Measurements from ENCODE around the gene ALDH18A1. TPM values are rescaled to one million over a fixed set of nuclear protein-coding genes. Genes with fewer than 3 reads are reported as not detected.
"Not testable (repeated sequence)": the region's sequence is repeated elsewhere in the genome, so short reads cannot be mapped to it uniquely, and the experiment has no call there.

ALDH18A1 gene
- 10 to 100 TPM; 87.0 to 91.1 TPM for total RNA-seq

DNA sequence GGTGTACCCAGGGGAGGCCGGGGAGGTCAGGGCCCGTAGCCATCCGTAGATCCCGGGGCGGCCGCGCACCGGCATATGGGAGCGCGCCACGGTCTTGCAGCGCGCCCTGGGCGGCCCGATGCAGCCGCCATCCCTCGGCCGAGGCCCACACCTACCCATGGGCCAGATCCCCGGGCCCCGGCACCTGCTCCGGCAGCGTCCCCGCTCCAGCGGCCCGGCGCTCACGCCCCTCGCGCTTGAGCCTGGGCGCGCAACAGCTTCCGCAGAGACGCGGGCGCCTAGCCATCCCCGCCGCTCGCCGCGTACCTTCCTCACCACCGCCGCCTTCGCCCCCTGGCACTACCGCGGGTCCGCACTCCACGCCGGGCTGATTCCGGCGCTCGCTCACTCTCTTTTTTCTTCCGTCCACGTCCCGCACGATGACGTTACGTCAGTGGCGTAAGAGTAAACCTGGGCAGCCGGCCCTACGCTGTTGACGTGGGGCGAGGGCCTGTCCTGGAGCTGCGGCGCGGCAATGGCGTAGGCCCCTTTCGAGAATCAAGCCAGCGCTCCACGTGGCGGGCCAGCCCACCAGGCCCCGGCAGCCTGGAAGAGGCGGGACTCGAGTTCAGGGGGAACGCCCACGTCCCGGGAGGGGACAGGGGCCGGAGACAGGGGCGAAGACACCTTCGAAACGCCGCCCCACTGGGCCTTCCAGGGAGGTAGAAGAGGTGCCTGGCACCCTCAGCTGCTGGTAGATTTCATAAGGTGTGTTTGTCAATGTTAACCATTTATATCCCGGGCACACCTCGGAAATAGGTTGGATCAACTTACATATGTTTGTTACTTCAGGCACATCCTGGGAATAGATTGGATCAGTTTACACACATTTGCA, at the start of gene ALDH18A1:
Gene ALDH18A1 (minus strand): TSS at position 421 of the 874 bp plus-strand sequence. CDS start 3,334 bp downstream, outside the sequence.
- Mint-ChIP-seq H3K9me3 (peaks cover 3% of the 10 kb centered on the region), H3K4me3 (peak within 1 kb of the TSS; percentile 99), H3K4me1 (ENCODE audit: low read depth in 2 of 2) (peaks cover 13 to 19% of the 10 kb centered on the region in 2 donors), H3K36me3 (peaks cover 22% of the 10 kb centered on the region), H3K27me3 (no peaks in the 10 kb centered on the region), H3K27ac (peak within 1 kb of the TSS; percentile 87 to 96)
- peak; percentile 96 to 97 for ATAC-seq
- peak; percentile 93 for DNase-seq (ENCODE audit: low spot score)

DNA sequence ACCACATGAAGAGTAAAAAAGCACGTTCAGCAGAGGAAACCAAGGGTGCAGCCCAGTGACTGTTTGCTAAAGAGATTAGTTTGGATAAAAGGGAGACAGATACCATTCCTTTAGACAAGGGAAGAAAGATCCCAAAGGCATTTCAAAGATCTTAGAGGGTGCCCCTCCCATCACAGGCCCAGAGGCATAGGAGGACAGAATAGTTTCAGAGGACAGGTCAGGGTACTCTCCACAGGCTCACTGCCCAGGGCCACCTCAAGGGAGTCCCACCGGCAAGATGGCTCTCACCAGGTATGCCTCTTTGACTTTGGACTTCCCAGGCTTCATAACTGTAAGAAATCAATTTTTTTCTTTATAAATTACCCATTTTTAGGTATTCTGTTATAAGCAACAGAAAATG, 41.9 kb upstream of the ALDH18A1 start:
- Mint-ChIP-seq H3K4me1 (ENCODE audit: low read depth in 2 of 2) (peaks cover 6 to 7% of the 10 kb centered on the region in 2 donors), H3K4me3 (no peak overlapping the region), H3K9me3 (no peaks in the 10 kb centered on the region), H3K36me3 (peaks cover 9% of the 10 kb centered on the region), H3K27ac (no peak overlapping the region), H3K27me3 (peaks cover 0 to 27% of the 10 kb centered on the region in 2 donors)
- ATAC-seq (no peak), DNase-seq (ENCODE audit: low spot score) (no peak)

DNA sequence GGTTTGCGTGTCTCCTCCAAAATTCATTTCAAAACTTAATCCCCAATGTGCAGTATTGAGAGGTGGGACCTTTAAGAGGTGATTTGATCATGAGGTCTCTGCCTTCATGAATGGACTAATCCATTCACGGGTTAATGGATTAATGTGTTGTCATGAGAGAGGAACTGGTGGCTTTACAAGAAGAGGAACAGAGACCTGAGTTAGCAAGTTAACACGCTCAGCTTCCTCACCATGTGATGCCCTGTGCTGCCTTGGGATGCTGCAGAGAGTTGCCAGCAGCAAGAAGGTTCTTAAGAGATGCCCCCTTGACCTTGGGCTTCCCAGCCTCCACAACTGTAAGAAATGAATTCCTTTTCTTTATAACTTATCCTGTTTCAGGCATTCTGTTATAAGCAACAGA, 40.9 kb upstream of the ALDH18A1 start:
- Mint-ChIP-seq H3K4me1 (ENCODE audit: low read depth in 2 of 2) (peaks cover 14 to 15% of the 10 kb centered on the region in 2 donors), H3K27me3 (peaks cover 0 to 27% of the 10 kb centered on the region in 2 donors), H3K9me3 (no peaks in the 10 kb centered on the region), H3K36me3 (peaks cover 16% of the 10 kb centered on the region), H3K27ac (no peak overlapping the region), H3K4me3 (no peak overlapping the region)
- no peak for ATAC-seq
- no peak for DNase-seq (ENCODE audit: low spot score)

DNA sequence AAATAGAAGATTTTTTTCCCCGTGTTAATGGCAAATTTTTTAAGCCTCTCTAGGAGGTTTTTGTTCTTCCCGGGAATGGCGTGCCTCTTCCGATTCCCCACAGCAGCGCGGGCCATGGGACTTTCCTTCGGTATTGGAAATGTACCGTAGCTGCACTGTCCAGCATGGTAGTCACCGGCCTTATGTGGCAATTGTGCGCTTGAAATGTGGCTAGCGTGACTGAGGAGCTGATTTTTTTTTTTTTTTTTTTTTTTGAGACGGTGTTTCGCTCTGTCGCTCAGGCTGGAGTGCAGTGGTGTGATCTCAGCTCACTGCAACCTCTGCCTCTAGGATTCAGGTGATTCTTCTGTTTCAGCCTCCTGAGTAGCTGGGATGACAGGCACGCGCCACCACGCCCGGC, 38.2 kb upstream of the ALDH18A1 start:
- Mint-ChIP-seq H3K4me3 (peak overlapping the region; percentile 95), H3K9me3 (no peaks in the 10 kb centered on the region), H3K27ac (peak overlapping the region; percentile 86 to 92), H3K27me3 (peaks cover 0 to 19% of the 10 kb centered on the region in 2 donors), H3K4me1 (ENCODE audit: low read depth in 2 of 2) (peaks cover 33 to 35% of the 10 kb centered on the region in 2 donors), H3K36me3 (peaks cover 27% of the 10 kb centered on the region)
- DNase-seq (ENCODE audit: low spot score) (no peak), ATAC-seq (no peak)

DNA sequence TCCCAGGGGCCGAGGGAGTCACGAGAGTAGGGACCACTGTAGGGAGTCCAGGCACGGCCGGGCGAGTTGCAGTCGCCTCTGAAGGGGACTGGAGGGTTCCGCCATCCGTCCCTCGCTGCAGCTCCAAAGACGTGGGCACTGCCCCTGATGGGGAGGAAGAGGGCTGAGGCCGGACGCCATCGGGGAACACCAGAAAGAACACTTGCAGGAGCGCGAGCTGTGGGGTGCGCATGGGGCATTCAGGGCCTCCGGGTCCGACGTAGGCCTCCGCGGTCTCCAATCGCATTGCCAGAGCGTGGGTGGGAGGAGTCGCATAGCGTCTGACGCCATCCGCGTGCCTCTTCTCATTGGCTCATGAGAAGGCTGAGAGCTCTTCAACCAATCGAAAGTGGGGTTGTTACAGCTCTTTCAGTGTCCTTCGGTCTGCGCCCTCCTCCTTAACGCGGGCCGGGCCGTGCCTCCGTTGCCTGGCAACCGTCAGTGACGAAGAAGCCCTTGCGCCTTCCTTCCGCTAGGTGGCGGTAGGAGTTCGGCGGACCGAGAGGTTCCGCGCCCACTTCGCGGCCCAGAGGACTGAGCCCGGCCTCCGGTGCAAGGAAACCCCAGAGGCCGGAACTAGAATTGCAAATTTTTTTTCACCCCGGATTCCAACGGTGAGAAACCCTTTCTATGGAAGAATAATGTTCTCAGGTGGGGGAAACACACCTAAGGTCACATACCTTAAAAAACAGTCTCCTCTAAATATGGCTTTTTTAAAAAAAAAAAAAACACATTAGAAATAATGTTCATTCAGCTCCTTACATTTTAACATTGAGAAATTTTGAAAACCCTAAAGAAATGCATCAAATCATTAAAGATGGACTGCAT, 37.4 kb upstream of the ALDH18A1 start, which contains the start of gene TCTN3:
Gene TCTN3 (minus strand): TSS at position 260 of the 867 bp plus-strand sequence. CDS start 28 bp downstream, at position 232.
- Mint-ChIP-seq H3K9me3 (no peaks in the 10 kb centered on the region), H3K27me3 (peaks cover 0 to 11% of the 10 kb centered on the region in 2 donors), H3K4me3 (peak within 1 kb of the TSS; percentile 95), H3K4me1 (ENCODE audit: low read depth in 2 of 2) (peaks cover 35 to 37% of the 10 kb centered on the region in 2 donors), H3K27ac (peak within 1 kb of the TSS; percentile 86 to 92), H3K36me3 (peaks cover 27% of the 10 kb centered on the region)
- DNase-seq (ENCODE audit: low spot score), result peak; percentile 98
- ATAC-seq, result peak; percentile 99 to 100

DNA sequence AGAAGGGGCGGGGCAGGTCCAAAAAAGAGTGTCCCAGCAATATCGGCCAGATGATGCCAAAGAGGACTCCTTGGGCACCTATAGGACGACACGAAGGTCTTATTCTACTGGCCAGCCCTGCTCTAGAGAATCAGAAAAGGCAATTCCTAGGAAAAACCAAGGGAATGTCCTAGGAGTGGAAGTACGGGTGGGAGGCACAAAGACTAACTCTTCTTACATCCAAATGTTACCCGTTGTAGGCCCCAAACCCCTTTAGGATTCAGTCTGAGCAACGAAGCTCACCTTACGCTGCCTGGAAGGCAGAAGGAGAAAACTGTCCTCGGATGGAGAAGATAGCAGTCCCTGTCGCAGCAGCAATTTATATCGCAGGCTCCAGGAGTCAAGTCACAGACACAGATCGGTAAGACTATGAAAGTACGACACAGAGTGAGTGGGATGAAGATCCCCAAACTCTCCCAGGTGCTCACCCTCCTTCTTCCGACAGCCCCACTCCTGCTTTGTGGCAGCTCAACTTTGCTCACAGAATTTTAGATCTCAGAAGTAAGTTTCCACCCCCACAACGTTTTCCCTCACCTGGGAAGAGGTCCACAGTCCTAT, 36.7 kb upstream of the ALDH18A1 start:
- Mint-ChIP-seq H3K36me3 (peaks cover 32% of the 10 kb centered on the region), H3K27me3 (peaks cover 0 to 8% of the 10 kb centered on the region in 2 donors), H3K4me3 (peak overlapping the region; percentile 95), H3K27ac (peak overlapping the region; percentile 86 to 92), H3K9me3 (no peaks in the 10 kb centered on the region), H3K4me1 (ENCODE audit: low read depth in 2 of 2) (peaks cover 39 to 40% of the 10 kb centered on the region in 2 donors)
- no peak for DNase-seq (ENCODE audit: low spot score)
- ATAC-seq, result no peak

DNA sequence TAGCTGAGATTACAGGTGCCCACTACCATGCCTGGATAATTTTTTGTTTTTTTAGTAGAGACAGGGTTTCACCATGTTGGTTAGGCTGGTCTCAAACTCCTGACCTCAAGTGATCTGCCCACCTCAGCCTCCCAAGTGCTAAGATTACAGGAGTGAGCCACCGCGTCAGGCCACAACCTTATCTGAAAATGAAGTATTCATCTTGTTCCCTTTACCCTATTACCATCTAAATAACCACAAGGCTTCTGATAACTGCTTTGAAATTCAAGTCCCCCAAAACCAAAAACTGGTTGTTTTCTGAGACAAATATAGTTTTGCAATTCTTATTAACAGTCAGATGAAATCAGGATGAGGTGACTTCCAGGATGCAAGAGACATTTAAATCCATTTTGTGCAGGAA, 34.8 kb upstream of the ALDH18A1 start:
- Mint-ChIP-seq H3K4me3 (peak overlapping the region; percentile 95), H3K27me3 (no peaks in the 10 kb centered on the region), H3K27ac (peak overlapping the region; percentile 86 to 92), H3K4me1 (ENCODE audit: low read depth in 2 of 2) (peaks cover 39 to 40% of the 10 kb centered on the region in 2 donors), H3K9me3 (no peaks in the 10 kb centered on the region), H3K36me3 (peaks cover 32% of the 10 kb centered on the region)
- ATAC-seq (no peak), DNase-seq (ENCODE audit: low spot score) (no peak)

DNA sequence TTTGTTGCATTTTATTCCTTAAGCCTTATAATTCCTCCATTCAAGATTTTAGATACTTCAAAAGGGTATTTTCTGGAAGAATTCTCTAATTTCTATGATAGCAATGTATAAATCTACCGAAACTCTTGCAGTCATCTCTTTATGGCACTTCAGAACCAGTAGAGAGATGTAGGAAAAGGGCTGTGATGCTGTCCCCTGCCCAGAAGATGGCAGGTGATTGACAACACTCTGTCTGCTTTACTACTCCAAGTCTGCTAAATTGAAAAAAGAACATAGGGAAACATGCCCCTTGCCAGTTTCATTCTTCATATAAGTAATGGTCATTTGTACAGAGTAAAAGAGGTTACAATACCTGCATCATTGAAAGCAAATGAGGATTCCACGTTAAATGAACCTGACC, 32.1 kb upstream of the ALDH18A1 start:
- no peak overlapping the region for H3K4me3 Mint-ChIP-seq
- no peaks in the 10 kb centered on the region for H3K27me3 Mint-ChIP-seq
- no peak overlapping the region for H3K27ac Mint-ChIP-seq
- DNase-seq (ENCODE audit: low spot score), result no peak
- peaks cover 47% of the 10 kb centered on the region for H3K36me3 Mint-ChIP-seq
- no peaks in the 10 kb centered on the region for H3K9me3 Mint-ChIP-seq
- ATAC-seq, result no peak
- peaks cover 33 to 34% of the 10 kb centered on the region in 2 donors for H3K4me1 Mint-ChIP-seq (ENCODE audit: low read depth in 2 of 2)

DNA sequence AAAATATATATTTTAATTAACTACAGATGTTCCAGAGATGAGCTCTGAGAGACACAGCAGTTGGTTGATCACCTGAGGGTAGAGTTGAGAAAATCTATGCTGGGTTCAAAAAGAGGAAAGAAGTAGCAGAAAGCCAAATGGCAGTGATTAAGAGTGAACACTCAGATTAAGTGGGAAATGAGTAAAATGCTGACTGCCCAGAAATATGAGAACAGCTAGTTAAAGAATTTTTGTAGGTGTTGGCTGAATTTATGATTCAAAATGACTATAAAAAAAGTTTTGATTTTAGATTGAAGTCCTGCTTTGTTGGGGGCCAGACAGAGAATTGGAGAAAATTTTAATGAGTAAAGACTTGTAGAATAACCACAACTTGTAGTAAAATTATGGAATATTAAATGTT, 27.5 kb upstream of the ALDH18A1 start:
- no peaks in the 10 kb centered on the region for H3K9me3 Mint-ChIP-seq
- no peak overlapping the region for H3K4me3 Mint-ChIP-seq
- H3K4me1 Mint-ChIP-seq (ENCODE audit: low read depth in 2 of 2), result peaks cover 4 to 5% of the 10 kb centered on the region in 2 donors
- no peaks in the 10 kb centered on the region for H3K27me3 Mint-ChIP-seq
- DNase-seq (ENCODE audit: low spot score), result no peak
- H3K36me3 Mint-ChIP-seq, result peaks cover 45% of the 10 kb centered on the region
- ATAC-seq, result no peak
- H3K27ac Mint-ChIP-seq, result no peak overlapping the region

DNA sequence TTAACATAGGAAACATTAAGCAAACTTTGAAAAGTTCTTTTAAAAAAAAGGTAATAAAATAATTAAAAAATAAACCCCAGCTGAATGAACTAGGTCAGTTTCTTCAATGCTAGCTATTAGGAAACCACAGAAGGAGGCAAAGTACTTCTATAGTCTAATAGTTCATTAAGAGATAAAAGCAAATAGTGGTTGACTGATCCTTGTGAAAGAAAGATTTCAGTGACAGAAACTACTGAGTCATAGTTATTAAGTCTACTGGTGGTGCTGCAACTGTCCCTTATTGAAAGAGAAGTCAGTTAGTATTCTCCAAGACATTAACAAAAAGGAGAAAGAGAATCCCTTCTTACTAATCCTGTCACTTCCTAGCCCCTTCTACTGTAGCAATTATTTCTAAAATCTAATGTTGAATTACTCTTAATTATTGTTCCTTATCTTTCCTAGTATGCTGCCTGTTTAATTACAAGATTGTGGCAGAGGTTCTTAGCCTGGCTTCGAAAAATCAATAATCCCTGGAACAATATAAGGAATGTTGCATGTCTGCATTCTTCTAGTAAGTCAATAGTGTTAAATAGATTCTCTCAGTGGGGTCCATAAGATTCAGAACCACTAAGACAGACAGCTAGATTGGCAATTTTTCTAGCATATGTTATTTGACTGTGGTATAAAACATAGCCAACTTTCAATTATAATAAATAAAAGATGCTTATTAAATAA, 19.0 kb upstream of the ALDH18A1 start:
- Mint-ChIP-seq H3K27ac (no peak overlapping the region), H3K36me3 (peaks cover 7% of the 10 kb centered on the region), H3K27me3 (no peaks in the 10 kb centered on the region), H3K4me3 (no peak overlapping the region), H3K4me1 (ENCODE audit: low read depth in 2 of 2) (no peaks in the 10 kb centered on the region), H3K9me3 (no peaks in the 10 kb centered on the region)
- ATAC-seq, result no peak
- no peak for DNase-seq (ENCODE audit: low spot score)

DNA sequence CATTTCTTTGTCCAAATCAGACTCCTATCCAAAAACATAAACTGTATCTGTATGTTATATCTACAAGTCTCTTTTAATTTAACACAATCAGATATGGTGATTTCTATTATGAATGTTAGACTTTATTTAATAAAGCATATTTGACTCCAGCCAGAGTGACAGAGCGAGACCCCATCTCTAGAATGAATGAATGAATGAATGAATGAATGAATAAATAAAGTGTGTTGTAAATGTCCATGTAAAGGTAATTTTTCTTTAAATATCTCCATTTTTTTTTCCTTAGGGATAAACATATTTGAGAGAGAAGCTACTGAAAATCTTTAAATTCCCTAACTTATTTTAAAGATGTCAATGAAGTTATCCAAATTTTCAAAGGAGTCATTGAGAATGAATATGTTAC, 18.1 kb upstream of the ALDH18A1 start:
- H3K27me3 Mint-ChIP-seq, result no peaks in the 10 kb centered on the region
- no peaks in the 10 kb centered on the region for H3K9me3 Mint-ChIP-seq
- ATAC-seq (no peak), DNase-seq (ENCODE audit: low spot score) (no peak)
- no peak overlapping the region for H3K27ac Mint-ChIP-seq
- H3K36me3 Mint-ChIP-seq, result no peaks in the 10 kb centered on the region
- no peak overlapping the region for H3K4me3 Mint-ChIP-seq
- no peaks in the 10 kb centered on the region for H3K4me1 Mint-ChIP-seq (ENCODE audit: low read depth in 2 of 2)

DNA sequence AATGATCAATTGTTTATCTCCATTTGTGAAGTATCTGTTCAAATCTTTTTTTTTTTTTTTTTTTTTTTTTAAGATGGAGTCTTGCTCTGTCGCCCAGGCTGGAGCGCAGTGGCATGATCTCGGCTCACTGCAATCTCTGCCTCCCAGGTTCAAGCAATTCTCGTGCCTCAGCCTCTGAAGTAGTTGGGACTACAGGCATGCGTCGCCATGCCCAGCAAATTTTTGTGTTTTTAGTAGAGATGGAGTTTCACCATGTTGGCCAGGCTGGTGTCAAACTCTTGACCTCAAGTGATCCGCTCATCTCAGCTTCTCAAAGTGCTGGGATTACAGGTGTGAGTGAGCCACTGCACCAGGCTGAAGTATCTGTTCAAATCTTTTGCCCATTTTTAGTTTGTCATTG, 16.1 kb upstream of the ALDH18A1 start:
- DNase-seq (ENCODE audit: low spot score); ATAC-seq; H3K4me3 Mint-ChIP-seq; H3K9me3 Mint-ChIP-seq; H3K27me3 Mint-ChIP-seq; H3K27ac Mint-ChIP-seq; H3K4me1 Mint-ChIP-seq (ENCODE audit: low read depth in 2 of 2): not testable (repeated sequence)
- peaks cover 10% of the 10 kb centered on the region for H3K36me3 Mint-ChIP-seq

DNA sequence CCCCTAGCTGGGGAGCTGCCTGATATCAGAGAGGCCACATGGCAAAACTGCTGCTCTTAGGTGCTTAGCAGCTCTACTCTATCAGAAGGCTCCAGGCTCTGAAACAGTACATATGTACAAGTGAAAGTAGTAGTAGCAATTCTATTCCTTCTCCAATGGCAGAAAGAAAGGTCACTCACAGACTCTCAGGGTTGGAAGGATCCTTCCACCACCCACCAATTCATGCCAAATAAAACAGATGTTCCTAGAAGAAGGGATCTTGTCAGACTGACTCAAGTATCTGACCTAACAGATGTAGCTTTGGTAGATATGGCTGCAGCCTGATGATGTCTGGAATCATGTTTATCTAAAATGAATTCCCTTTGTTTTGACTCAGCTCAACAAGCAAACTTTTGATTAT, 8.0 kb upstream of the ALDH18A1 start:
- Mint-ChIP-seq H3K9me3 (no peaks in the 10 kb centered on the region), H3K4me1 (ENCODE audit: low read depth in 2 of 2) (no peaks in the 10 kb centered on the region), H3K27me3 (no peaks in the 10 kb centered on the region), H3K36me3 (peaks cover 20% of the 10 kb centered on the region), H3K27ac (no peak overlapping the region), H3K4me3 (no peak overlapping the region)
- DNase-seq (ENCODE audit: low spot score), result no peak
- peak in 1 of 2 donors; percentile 6 for ATAC-seq

Data from natural killer cell treated with Interleukin-12 subunit alpha and Interleukin-12 subunit beta and Interleukin-15 and Interleukin-18, amount 100 ng/mL, for 72 hours (primary cell).